ENCODE measurements around the gene HYAL3. TPM values are rescaled to one million over a fixed set of nuclear protein-coding genes. Genes with fewer than 3 reads are reported as not detected.

The HYAL3 gene
- total and polyA plus RNA-seq, 2 of the 8 experiments (the other 6 are each of a cell fraction or from before 2014, with no cell fraction given) = 3.2 to 12.2 TPM

GRCh38 chr3:50321336-50322114, 22.3 kb upstream of the HYAL3 start (continued):
- peak; percentile 76; the same call in 1 of the 2 replicates for TF ChIP-seq SP4 (IDR thresholded peaks at IDR 0.05; ENCODE audit: low read length)
- TF ChIP-seq JUND (IDR thresholded peaks at IDR 0.05; ENCODE audit: low read length) = peak; percentile 96
- no peak for TF ChIP-seq CBX8 (IDR thresholded peaks at IDR 0.05; ENCODE audit: borderline replicate concordance, low read depth, low read length)
- TF ChIP-seq BACH1 (IDR thresholded peaks at IDR 0.05; ENCODE audit: low read length) = 0 out of 2 replicates have a peak, but pooled peaks have one; percentile 14
- TF ChIP-seq SP2 (IDR thresholded peaks at IDR 0.05; ENCODE audit: low read length) = no peak
- TF ChIP-seq RBBP5 (IDR thresholded peaks at IDR 0.05; ENCODE audit: borderline replicate concordance, low read depth, low read length) = no peak
- TF ChIP-seq TBP (IDR thresholded peaks at IDR 0.05; ENCODE audit: low read depth, low read length) = peak; percentile 55
- TF ChIP-seq KDM4A (IDR thresholded peaks at IDR 0.05; ENCODE audit: low read depth, low read length, severe bottlenecking) = peak; percentile 11
- peak; percentile 89 for TF ChIP-seq POLR2AphosphoS5 (IDR thresholded peaks at IDR 0.05; ENCODE audit: low read depth, low read length)
- no peak for TF ChIP-seq CBX5 (IDR thresholded peaks at IDR 0.05; ENCODE audit: low read depth, low read length)

All from H1 (cell line).